Lower leg skin (tissue), 3 donors: ENCODE data around the gene TATDN2.

Experiments used
- CTCF ChIP-seq, 3 donors: fragments of 450-650 bp; IDR thresholded peaks; one replicate each; pipeline ENCODE4 v1.5.1; 2016; ENCODE audit warnings: antibody characterized with exemption in 3 of 3, mild to moderate bottlenecking in 3 of 3, moderate library complexity in 2 of 3
- POLR2A ChIP-seq, 2 donors: fragments of 450-650 bp; IDR thresholded peaks; one replicate each; pipeline ENCODE4 v1.6.1; 2016 to 2017; ENCODE audit warnings: antibody characterized with exemption in 2 of 2, mild to moderate bottlenecking in 1 of 2, moderate library complexity in 1 of 2

GRCh38 chr3:10281951-10282350 lies 33.7 kb downstream of the TATDN2 start:
- no peak for TF ChIP-seq POLR2A (IDR thresholded peaks at IDR 0.05)
- TF ChIP-seq CTCF (IDR thresholded peaks at IDR 0.05) = no peak
